Frontal cortex (tissue), 4 donors: ENCODE measurements around the gene RASD1. TPM values are rescaled to one million over a fixed set of nuclear protein-coding genes. Genes with fewer than 3 reads are reported as not detected.
A peak's percentile ranks its signal among the peaks of the same experiment; 100 is the strongest.
"Not testable (repeated sequence)": the region's sequence is repeated elsewhere in the genome, so short reads cannot be mapped to it uniquely, and the experiment has no call there.

ENCODE experiments used
- DNase-seq, 2 donors: peaks; one replicate each; pipeline ENCODE4 v3.0.0; 2012; ENCODE audit warnings: low spot score in 2 of 2
- FAIRE-seq: peaks from 2 replicates; lab custom pipeline; 2012; peaks lifted over from hg19 to GRCh38; lab: Jason Lieb, UNC
- total RNA-seq: library from RNA; depleted of rRNA; stranded (reverse); fragments of >200 nt; gene quantifications from one replicate; pipeline ENCODE4 v1.2.3, GENCODE V29; 2014
- donor health status: control.
- donor health status: control.
- donor health status: control.

The RASD1 gene
- total RNA-seq, 1 donor from 2014 or later, result 11.0 TPM

DNA sequence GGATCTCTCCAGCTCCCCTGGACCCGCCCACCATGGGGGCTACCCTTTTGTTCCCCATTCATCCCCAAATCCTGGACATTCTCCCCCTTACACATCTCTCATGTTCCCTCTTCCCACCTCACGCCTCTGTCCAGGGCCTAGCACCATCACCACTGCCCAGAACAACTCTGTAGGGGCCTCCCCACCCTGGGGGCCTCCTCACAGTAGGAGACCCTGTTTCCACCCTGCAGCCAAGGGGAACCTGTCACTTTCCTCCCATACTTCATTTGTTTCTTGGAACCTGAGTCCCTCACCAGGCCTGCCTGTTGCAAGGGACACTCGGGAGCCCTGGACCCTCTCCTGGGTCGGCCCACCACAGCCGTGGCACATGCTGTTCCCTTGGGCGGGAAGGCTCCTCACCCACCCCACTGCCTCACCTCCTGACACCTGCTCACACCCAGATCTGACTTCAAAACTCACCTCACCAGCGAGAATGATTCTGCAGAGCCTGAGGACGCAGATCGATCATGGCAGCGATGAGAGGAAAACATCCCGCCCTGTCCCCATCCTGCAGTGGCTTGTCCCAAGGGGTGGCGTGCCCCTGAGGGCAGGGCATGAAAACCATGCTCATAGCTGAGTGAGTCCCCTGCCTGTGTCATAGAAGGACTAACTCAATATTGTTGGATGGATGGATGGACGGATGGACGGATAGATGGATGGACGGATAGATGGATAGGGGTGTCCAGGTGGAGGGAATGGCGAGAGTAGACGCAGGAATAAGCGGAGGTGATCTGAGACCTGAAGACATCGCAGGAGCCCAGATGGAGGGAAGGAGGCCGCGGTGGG, 6.8 kb upstream of the RASD1 start:
- FAIRE-seq (no peak), DNase-seq (no peak)

DNA sequence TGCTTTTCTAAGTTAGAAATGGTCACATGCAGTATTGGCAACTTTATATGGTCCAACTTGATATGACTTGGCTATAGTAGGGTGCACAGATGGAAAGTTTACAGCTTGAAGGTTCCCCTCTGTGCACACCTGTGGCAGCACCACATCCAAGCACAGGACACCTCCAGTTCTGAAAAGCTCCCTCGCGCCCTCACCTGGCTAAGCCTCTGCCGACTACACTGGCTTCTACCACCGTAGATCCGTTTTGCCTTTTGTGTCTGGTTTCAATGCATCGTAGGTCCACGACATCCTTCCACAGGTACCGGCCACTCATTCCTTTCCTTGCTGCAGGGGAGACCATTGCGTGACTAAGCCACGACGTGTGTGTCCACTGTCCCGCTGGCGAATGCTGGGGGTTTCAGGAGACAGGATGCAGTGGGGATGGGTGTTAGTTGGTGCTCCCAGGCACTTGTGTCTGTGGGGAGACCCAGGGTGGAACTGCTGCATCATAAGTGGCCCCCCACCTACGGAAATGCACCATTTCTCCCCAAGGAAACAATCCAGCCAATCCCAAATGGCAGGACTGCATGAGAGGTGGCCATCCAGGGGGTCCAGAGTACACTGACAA, 4.9 kb upstream of the RASD1 start:
- no peak for FAIRE-seq
- no peak for DNase-seq

- FAIRE-seq, result no peak
- no peak for DNase-seq
These were observed 3.4 kb upstream of the RASD1 start for GRCh38 chr17:17499402-17500145.

- DNase-seq, result no peak
- no peak for FAIRE-seq
These were observed 2.6 kb upstream of the RASD1 start for GRCh38 chr17:17498606-17499301.

DNA sequence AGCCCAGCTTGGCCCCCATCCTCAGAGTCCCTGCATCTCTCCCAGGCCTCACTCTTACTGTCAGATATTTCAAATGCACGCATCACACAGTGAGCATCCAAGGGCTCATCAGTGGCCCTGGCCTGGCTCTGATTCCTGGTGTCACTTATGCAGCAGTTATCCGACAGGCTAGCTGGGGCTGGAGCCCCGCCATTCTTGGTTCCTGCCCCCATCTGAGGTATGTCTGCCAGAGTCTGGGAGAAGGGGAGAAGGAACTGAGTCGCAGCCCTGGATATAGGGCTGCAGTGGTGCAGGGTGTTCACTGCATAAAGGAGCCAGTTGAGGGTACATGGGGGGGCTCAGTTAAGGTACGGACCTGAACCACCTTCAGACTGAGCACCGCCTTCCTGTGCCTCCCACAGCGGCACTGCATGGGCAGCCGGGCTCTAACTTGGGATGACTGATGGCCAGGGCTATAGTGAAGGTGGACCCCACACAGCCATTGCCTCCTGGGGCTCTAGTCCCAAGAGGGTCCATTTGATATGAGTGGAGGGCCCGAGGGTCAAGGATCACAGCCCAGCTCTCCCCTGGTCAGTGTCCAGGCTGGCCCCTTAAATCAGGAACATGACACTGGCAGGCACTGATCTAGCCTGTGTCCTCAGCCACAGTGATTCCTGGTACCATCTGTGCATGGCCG, 1.8 kb upstream of the RASD1 start:
- no peak for FAIRE-seq
- DNase-seq, result no peak

GRCh38 chr17:17497065-17497844, 1.1 kb upstream of the RASD1 start:
- FAIRE-seq (no peak), DNase-seq (no peak)

- DNase-seq, result peak in 1 of 2 donors; percentile 49
- no peak for FAIRE-seq
These were observed 533 bp downstream of the RASD1 start for GRCh38 chr17:17495536-17496188.

DNA sequence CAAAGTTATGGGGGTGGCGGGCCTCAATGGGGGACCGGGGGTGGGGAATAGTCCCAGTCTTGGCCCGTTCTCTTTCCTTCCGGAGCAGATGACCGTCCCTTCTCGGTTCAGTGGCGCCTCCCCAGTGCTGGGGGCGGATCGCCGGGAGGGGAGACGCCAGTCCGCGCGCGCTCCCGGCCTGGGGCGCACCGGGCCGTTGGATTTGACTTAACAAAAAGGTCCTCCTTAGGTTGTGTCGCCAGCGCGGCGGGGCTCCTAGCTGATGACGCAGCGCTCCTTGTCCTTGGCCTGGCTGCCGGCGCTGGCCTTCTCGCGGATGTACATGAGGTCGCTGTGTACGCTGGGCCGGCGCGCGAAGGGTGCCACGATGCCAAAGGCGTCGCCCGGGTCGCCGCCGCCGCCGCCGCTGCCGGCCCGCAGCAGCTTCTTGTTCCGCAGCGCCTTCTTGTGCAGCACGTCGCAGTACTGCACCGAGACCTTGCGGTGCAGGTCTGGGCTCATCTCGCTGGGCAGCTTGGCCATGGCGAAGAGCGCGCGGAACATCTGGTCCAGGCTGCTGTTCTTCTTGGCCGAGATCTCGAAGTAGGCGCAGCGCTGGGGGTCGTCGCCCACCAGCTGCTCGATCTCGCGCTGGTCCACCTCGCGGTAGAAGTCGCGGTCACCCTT, 1.2 kb downstream of the RASD1 start:
- DNase-seq (peak in 1 of 2 donors; percentile 45), FAIRE-seq (no peak)

- DNase-seq (no peak), FAIRE-seq (no peak)
These were observed 1.7 kb downstream of the RASD1 start for GRCh38 chr17:17494499-17494869.

GRCh38 chr17:17493986-17494466, 2.2 kb downstream of the RASD1 start:
- DNase-seq (no peak), FAIRE-seq (no peak)

DNA sequence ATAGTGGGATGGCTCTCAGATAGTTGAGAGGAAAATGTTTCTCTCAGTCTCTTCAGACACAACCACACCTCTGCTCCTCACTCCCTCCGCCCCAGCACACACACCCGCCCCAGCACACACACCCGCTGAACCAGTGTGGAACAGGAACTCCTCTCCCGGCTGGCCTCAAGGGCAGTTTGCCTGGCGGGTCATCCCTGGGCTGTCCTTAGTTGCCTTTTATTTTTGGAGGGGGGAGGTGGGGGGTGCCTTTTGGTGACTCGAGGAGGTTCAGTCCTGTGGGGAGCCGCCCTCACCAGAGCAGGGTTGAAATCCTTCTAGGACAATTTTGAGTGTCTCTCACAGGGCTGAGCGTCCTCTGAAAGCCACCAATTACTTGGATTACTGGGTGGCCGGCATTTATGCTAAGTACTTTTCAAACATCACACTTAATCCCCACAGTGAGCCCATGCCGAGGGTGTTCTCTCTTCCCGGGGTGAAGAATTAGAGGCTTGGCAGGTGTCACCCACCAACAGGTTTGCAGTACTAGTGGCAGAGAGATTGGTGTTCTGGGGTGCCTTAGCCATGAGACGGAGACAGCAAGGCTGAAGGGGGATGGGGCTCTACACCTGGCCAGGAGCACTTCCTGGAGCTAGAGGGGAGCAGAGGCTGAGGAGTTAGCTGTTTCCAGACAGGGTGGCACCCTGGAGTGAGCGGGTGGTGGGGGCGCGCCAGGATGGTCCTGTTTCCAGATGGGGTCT, 2.8 kb downstream of the RASD1 start:
- DNase-seq, result no peak
- FAIRE-seq, result no peak

- DNase-seq (no peak), FAIRE-seq (no peak)
These were observed 3.6 kb downstream of the RASD1 start for GRCh38 chr17:17492571-17492970.

DNA sequence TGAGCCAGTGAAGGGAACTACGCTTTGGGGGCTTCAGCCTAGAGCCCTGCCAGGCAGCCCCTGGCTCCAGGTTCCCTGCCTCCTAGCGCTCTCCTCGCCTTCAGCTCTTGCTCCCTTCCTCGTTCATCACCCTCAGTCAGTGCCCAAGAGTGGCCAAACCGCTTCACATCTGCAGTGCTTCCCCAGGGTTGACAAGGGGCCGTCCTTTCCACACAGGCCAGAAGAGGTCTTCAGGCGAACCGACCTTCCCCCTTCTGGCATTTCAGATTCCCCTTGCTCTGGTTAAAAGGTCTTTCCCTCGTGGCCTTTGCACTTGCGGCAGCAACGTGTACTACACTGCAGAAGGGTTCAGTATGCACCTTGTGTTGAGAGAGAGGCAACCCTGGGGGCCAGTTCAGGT, 4.1 kb downstream of the RASD1 start:
- DNase-seq (no peak), FAIRE-seq (no peak)

DNA sequence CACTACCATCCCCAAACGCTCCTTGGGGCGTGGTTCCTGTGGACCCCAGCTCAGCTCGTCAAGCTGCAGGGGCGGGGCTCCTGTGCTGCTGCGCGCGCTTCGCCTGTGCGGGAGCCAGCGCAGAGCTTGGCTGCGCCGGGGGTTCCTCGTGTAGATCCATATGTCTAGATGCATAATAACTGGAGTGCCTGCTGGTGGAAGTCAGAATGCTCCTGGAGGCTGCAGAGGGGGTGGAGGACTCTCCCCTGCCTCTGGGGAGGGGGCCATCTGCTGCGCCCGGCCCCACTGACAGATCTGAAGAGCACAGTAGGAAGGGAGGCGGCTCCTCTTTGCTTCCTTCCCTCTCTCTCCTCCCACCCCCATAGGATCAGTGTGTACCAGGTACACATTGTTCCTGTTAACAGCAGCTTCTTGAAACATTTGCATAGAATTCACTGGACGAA, 4.6 kb downstream of the RASD1 start:
- no peak for FAIRE-seq
- DNase-seq, result no peak

DNA sequence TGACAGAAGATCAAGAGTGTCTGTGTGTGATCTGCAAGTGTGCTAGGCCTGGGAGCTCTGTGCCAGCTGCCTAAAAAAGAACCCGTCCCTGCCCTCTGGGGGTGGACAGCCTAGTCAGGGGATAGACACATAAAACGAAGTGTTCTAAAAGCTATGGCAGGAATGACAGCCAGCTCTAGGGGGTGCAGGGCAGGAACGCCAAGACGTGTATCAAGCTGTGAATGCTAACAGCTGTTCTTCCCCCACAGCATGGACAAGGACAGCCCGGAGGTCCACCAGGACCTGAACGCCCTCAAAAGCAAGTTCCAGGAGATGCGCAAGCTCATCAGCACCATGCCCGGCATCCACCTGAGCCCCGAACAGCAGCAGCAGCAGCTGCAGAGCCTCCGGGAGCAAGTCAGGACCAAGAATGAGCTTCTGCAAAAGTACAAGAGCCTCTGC, 5.1 kb downstream of the RASD1 start:
- DNase-seq (no peak), FAIRE-seq (no peak)

DNA sequence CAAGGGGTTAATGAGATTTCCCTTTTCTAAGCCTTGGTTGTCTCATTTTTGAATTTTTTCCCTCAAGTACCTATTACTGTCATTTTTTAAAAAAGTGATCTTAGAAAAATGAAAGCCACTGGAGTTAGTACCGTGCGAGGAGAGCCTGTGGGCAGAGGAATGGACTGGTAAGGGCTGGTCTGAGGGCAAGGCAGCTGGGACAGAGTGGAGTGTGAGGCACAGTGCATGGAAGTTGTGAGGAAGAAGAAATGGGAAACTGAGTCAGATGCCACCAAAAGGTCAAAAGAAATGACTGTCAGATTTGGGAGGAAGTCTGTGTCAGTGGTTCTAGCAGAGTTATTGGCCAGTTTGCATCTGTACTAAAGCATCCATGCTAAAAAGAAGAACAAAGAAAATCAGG, 8.2 kb downstream of the RASD1 start:
- FAIRE-seq (no peak), DNase-seq (no peak)

- not testable (repeated sequence) for FAIRE-seq, DNase-seq
These were observed 9.8 kb downstream of the RASD1 start for GRCh38 chr17:17486416-17486815.
